HepG2 (cell line): ENCODE measurements around the gene CADM1.

Experiments
- ARNTL ChIP-seq: sonication (generic); formaldehyde crosslinking; IDR thresholded peaks from 2 replicates; pipeline ENCODE4 v1.4.0; 2020; ENCODE audit warnings: mild to moderate bottlenecking, missing genetic modification reagents
- ETV6 ChIP-seq: sonication (generic); formaldehyde crosslinking; conservative IDR thresholded peaks from 2 replicates; pipeline ENCODE4 v1.4.0; 2020; ENCODE audit warnings: missing genetic modification reagents
- GTF3A ChIP-seq: sonication (generic); formaldehyde crosslinking; conservative IDR thresholded peaks from 2 replicates; pipeline ENCODE4 v1.4.0; 2020; ENCODE audit warnings: mild to moderate bottlenecking, missing genetic modification reagents
- RFXAP ChIP-seq: sonication (generic); formaldehyde crosslinking; IDR thresholded peaks from 2 replicates; pipeline ENCODE4 v1.4.0; 2020; ENCODE audit warnings: missing genetic modification reagents, borderline replicate concordance
- ZNF263 ChIP-seq: sonication (generic); formaldehyde crosslinking; IDR thresholded peaks from 2 replicates; pipeline ENCODE4 v1.4.0; 2020; ENCODE audit warnings: missing genetic modification reagents
- ZSCAN30 ChIP-seq: sonication (generic); formaldehyde crosslinking; IDR thresholded peaks from 2 replicates; pipeline ENCODE4 v1.5.0; 2020; ENCODE audit warnings: mild to moderate bottlenecking, missing genetic modification reagents
- TF ChIP-seq, protein P1 (sequence below): sonication (generic); formaldehyde crosslinking; conservative IDR thresholded peaks from 2 replicates; pipeline ENCODE4 v1.8.0; 2022; ENCODE audit warnings: missing genetic modification reagents
- TF ChIP-seq, protein P2 (sequence below): sonication (generic); formaldehyde crosslinking; IDR thresholded peaks from 2 replicates; pipeline ENCODE4 v1.5.0; 2020; ENCODE audit warnings: missing genetic modification reagents
- TF ChIP-seq, protein P3 (sequence below): sonication (generic); formaldehyde crosslinking; IDR thresholded peaks from 2 replicates; pipeline ENCODE4 v1.8.1; 2023; ENCODE audit warnings: missing genetic modification reagents, inconsistent platforms, borderline replicate concordance

DNA sequence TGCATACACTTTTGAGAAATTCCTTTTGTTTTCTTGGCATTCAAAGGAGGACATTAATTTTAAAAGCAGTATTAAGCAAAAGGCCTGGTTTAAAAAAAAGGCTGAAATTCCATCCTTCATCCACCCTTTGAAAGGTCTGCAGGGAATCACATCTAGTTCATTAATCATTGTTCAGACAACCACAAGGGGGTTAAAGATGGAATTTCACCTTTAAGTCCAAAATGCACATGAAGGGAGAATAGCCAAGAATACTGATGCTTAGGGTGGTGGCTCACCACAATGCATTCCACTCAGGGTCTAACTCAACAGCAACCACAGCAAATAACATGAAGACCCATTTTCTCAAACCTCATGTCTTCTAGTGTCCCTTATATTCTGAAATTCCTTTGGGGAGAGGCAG, 256.9 kb downstream of the CADM1 start:
- TF ChIP-seq ETV6, result no peak
- TF ChIP-seq, protein P1, sequence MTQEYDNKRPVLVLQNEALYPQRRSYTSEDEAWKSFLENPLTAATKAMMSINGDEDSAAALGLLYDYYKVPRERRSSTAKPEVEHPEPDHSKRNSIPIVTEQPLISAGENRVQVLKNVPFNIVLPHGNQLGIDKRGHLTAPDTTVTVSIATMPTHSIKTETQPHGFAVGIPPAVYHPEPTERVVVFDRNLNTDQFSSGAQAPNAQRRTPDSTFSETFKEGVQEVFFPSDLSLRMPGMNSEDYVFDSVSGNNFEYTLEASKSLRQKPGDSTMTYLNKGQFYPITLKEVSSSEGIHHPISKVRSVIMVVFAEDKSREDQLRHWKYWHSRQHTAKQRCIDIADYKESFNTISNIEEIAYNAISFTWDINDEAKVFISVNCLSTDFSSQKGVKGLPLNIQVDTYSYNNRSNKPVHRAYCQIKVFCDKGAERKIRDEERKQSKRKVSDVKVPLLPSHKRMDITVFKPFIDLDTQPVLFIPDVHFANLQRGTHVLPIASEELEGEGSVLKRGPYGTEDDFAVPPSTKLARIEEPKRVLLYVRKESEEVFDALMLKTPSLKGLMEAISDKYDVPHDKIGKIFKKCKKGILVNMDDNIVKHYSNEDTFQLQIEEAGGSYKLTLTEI (CRISPR knock-in tag), result no peak
- TF ChIP-seq, protein P2, sequence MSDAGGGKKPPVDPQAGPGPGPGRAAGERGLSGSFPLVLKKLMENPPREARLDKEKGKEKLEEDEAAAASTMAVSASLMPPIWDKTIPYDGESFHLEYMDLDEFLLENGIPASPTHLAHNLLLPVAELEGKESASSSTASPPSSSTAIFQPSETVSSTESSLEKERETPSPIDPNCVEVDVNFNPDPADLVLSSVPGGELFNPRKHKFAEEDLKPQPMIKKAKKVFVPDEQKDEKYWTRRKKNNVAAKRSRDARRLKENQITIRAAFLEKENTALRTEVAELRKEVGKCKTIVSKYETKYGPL (CRISPR knock-in tag), result no peak
- no peak for TF ChIP-seq RFXAP
- no peak for TF ChIP-seq GTF3A
- no peak for TF ChIP-seq ZSCAN30 (CRISPR knock-in tag)
- no peak for TF ChIP-seq ARNTL
- no peak for TF ChIP-seq ZNF263 (CRISPR knock-in tag)
- TF ChIP-seq, protein P3, sequence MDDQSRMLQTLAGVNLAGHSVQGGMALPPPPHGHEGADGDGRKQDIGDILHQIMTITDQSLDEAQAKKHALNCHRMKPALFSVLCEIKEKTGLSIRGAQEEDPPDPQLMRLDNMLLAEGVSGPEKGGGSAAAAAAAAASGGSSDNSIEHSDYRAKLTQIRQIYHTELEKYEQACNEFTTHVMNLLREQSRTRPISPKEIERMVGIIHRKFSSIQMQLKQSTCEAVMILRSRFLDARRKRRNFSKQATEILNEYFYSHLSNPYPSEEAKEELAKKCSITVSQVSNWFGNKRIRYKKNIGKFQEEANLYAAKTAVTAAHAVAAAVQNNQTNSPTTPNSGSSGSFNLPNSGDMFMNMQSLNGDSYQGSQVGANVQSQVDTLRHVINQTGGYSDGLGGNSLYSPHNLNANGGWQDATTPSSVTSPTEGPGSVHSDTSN, result no peak
